ENCODE results near the gene CCDC188. TPM values are rescaled to one million over a fixed set of nuclear protein-coding genes. Genes with fewer than 3 reads are reported as not detected.

Gene CCDC188
- total RNA-seq, 1 experiment from 2014 or later: not detected

DNA sequence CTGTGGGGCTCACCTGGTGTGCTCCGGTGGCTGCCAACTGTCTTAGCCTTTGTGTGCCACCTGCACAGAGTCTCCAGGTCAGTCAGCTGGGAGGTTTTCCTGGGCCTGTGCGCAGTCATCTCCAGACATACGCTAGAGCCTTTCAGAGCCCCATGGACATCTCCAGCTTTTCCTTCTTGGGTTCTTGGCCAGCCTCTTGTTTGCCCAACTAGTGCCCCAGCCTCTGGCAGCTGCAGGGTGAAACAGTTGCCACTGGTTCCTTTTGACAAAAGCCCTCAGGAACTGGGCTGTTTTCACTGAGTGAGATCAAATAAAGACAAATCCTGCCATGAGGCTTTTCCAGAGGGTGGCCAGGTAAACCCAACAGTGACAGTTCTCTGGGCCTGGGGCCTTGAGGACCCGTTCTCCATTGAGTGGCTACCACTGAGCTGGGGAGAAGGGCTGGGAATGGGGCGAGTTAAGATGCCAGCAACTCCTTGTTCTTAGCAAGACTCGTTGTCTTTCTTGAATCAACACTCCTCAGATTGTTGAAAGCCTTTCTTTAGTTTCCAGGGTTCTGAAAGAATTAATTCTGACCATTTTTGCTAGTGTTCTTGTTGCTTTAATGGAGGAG is 51.6 kb downstream of the CCDC188 start:
- peaks cover 19 to 22% of the 10 kb centered on the region in 2 experiments for H3K4me1 Mint-ChIP-seq

More for the DNA sequence above, 51.6 kb downstream of the CCDC188 start:
- no peak overlapping the region for H3K4ac ChIP-seq (ENCODE audit: low read depth, low read length)
- no peak overlapping the region for H2BK15ac ChIP-seq (ENCODE audit: low read depth, low read length)
- no peaks in the 10 kb centered on the region for H4K20me1 ChIP-seq (ENCODE audit: control insufficient read depth, insufficient read depth, insufficient read length)
- H2AK5ac ChIP-seq (ENCODE audit: insufficient read length, low read length): no peak overlapping the region
- H3K9me3 ChIP-seq (ENCODE audit: control insufficient read depth, low read depth, low read length): no peaks in the 10 kb centered on the region
- H2BK20ac ChIP-seq (ENCODE audit: low read depth, low read length, poor library complexity, severe bottlenecking): no peak overlapping the region
- H3K27me3 ChIP-seq (ENCODE audit: insufficient read depth, low read length): no peaks in the 10 kb centered on the region; the same call in 1 of the 2 replicates
- Mint-ChIP-seq H3K27ac (peak overlapping the region in 1 of 3 experiments; percentile 83; a peak in 2 of 7 replicates), H3K9me3 (no peaks in the 10 kb centered on the region), H3K4me3 (no peak overlapping the region), H3K27me3 (ENCODE audit: low read depth) (no peaks in the 10 kb centered on the region; the same call in 1 of the 2 replicates), H3K36me3 (ENCODE audit: insufficient read depth in 1 of 3, low read depth in 3 of 3) (peaks cover 55 to 96% (median 95%) of the 10 kb centered on the region in 3 experiments)
- DNase-seq: no peak
- H3K4me1 ChIP-seq (ENCODE audit: insufficient read depth, low read length): peaks cover 2% of the 10 kb centered on the region; the same call in 1 of the 2 replicates
- no peak overlapping the region for H3K56ac ChIP-seq (ENCODE audit: insufficient read length, low read depth, low read length)
- no peak overlapping the region for H2BK12ac ChIP-seq (ENCODE audit: insufficient read length, low read depth, low read length)
- H4K91ac ChIP-seq (ENCODE audit: insufficient read length, low read depth, low read length): no peak overlapping the region
- H2BK5ac ChIP-seq (ENCODE audit: insufficient read length, low read length): no peak overlapping the region
- TF ChIP-seq, protein P1, sequence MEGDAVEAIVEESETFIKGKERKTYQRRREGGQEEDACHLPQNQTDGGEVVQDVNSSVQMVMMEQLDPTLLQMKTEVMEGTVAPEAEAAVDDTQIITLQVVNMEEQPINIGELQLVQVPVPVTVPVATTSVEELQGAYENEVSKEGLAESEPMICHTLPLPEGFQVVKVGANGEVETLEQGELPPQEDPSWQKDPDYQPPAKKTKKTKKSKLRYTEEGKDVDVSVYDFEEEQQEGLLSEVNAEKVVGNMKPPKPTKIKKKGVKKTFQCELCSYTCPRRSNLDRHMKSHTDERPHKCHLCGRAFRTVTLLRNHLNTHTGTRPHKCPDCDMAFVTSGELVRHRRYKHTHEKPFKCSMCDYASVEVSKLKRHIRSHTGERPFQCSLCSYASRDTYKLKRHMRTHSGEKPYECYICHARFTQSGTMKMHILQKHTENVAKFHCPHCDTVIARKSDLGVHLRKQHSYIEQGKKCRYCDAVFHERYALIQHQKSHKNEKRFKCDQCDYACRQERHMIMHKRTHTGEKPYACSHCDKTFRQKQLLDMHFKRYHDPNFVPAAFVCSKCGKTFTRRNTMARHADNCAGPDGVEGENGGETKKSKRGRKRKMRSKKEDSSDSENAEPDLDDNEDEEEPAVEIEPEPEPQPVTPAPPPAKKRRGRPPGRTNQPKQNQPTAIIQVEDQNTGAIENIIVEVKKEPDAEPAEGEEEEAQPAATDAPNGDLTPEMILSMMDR (conservative IDR thresholded peaks at IDR 0.05): no peak
- no peak overlapping the region for H4K5ac ChIP-seq (ENCODE audit: insufficient read length, low read depth, low read length)
- H3K14ac ChIP-seq (ENCODE audit: insufficient read depth, low read length): no peak overlapping the region
- H3K79me2 ChIP-seq (ENCODE audit: insufficient read depth, low read length): 0 out of 2 replicates have a peak, but pooled peaks cover 2% of the 10 kb centered on the region
- H3K4me2 ChIP-seq (ENCODE audit: insufficient read depth, insufficient read length, low read length): no peak overlapping the region
- no peak overlapping the region for H3T11ph ChIP-seq (ENCODE audit: low read length)
- H3K9ac ChIP-seq (ENCODE audit: extremely low read depth, insufficient read length, low read length): no peak overlapping the region
- no peaks in the 10 kb centered on the region for H3K23me2 ChIP-seq (ENCODE audit: insufficient read length, low read depth, low read length, poor library complexity, severe bottlenecking)
- peaks cover 2% of the 10 kb centered on the region for H3K79me1 ChIP-seq (ENCODE audit: insufficient read depth, low read depth, low read length, poor library complexity, severe bottlenecking)
- H4K8ac ChIP-seq (replicated peaks; ENCODE audit: insufficient read length, low read depth, low read length): no peak overlapping the region
- H3K27ac ChIP-seq (ENCODE audit: insufficient read length, low read depth, low read length): no peak overlapping the region
- no peak overlapping the region for H3K23ac ChIP-seq (ENCODE audit: insufficient read length, low read depth, low read length)
- no peak overlapping the region for H3K18ac ChIP-seq (ENCODE audit: insufficient read length, low read depth, low read length)
- WGBS (ENCODE audit: extremely low coverage, insufficient read length, low lambda C conversion rate): no CpG with 5 or more reads among the region's 6 CpGs
- H2BK120ac ChIP-seq (ENCODE audit: low read depth, low read length, poor library complexity, severe bottlenecking): no peak overlapping the region
- no peak overlapping the region for H2AFZ ChIP-seq (ENCODE audit: low read length)

Small RNA genes within 50 kb of the gene (microRNA-seq; reads per million reads assigned to microRNA genes)
- gene MIR6816 (ENCODE audit: borderline microRNAs expressed): not detected

Other genes with a start within 250 kb of the CCDC188 start
- gene COMT, start 209.3 kb downstream of the CCDC188 start, total RNA-seq (2021): 42.2 and 43.3 TPM in 2 replicates
- gene TXNRD2, start 209.2 kb downstream of the CCDC188 start, total RNA-seq (2021): 22.9 and 25.5 TPM in 2 replicates
- gene ARVCF, start 134.2 kb downstream of the CCDC188 start, total RNA-seq (2021): 40.7 and 41.1 TPM in 2 replicates
- gene TANGO2, start 129.9 kb downstream of the CCDC188 start, total RNA-seq (2021): 14.6 and 22.9 TPM in 2 replicates
- gene DGCR8, start 70.8 kb downstream of the CCDC188 start, total RNA-seq (2021): 71.2 and 74.5 TPM in 2 replicates
- gene RANBP1, start 35.0 kb downstream of the CCDC188 start, total RNA-seq (2021): 522 and 531 TPM in 2 replicates
- gene TRMT2A, start 33.8 kb downstream of the CCDC188 start, total RNA-seq (2021): 58.2 and 65.0 TPM in 2 replicates
- gene ZDHHC8, start 19.3 kb downstream of the CCDC188 start, total RNA-seq (2021): 47.3 and 51.7 TPM in 2 replicates
- gene RTN4R, start 117.3 kb upstream of the CCDC188 start, total RNA-seq (2021): 18.3 and 19.0 TPM in 2 replicates
- gene DGCR6L, start 169.0 kb upstream of the CCDC188 start, total RNA-seq (2021): 38.6 and 40.4 TPM in 2 replicates
- 29.8 and 34.3 TPM in 2 replicates for gene ZNF74, start 243.1 kb upstream of the CCDC188 start, total RNA-seq (2021)

All from H9 (cell line).